MM.1S (cell line): ENCODE data around the gene PTP4A2.

Experiments
- DNase-seq: peaks from one replicate; pipeline ENCODE4 v3.0.0-alpha.2; 2015
- H2AFZ ChIP-seq: fragments of 300-600 bp; sonication (generic); 2 replicates; pipeline ENCODE4 v1.6.0; 2016; ENCODE audit warnings: antibody characterized with exemption, low read length
- H3F3A ChIP-seq: fragments of 300-600 bp; sonication (generic); 2 replicates; pipeline ENCODE4 v1.6.1; 2016; ENCODE audit warnings: mild to moderate bottlenecking, antibody characterized with exemption, low read length, moderate library complexity, mixed read lengths; ENCODE audit not compliant: insufficient read depth
- H3K27ac ChIP-seq: fragments of 300-600 bp; sonication (generic); 2 replicates; pipeline ENCODE4 v1.5.1; 2016; ENCODE audit warnings: mild to moderate bottlenecking, low read length
- H3K27me3 ChIP-seq: fragments of 300-600 bp; sonication (generic); replicated peaks from 2 replicates; pipeline ENCODE4 v1.6.0; 2016; ENCODE audit warnings: low read length; ENCODE audit not compliant: insufficient read depth
- H3K36me3 ChIP-seq: fragments of 300-600 bp; sonication (generic); replicated peaks from 2 replicates; pipeline ENCODE4 v1.6.1; 2016; ENCODE audit warnings: mild to moderate bottlenecking, low read length, mixed read lengths; ENCODE audit not compliant: insufficient read depth
- H3K4me1 ChIP-seq: fragments of 300-600 bp; sonication (generic); 2 replicates; pipeline ENCODE4 v1.6.1; 2016; ENCODE audit warnings: low read length, mixed read lengths
- H3K4me2 ChIP-seq: fragments of 300-600 bp; sonication (generic); 2 replicates; pipeline ENCODE4 v1.6.0; 2016; ENCODE audit warnings: low read depth, low read length
- H3K4me3 ChIP-seq: fragments of 300-600 bp; sonication (generic); 2 replicates; pipeline ENCODE4 v1.5.1; 2016; ENCODE audit warnings: low read length, mixed read lengths
- H3K79me2 ChIP-seq: fragments of 300-600 bp; sonication (generic); 2 replicates; pipeline ENCODE4 v1.6.1; 2016; ENCODE audit warnings: mixed run types, low read length, mixed read lengths
- H3K9ac ChIP-seq: fragments of 300-600 bp; sonication (generic); 2 replicates; pipeline ENCODE4 v1.6.1; 2016; ENCODE audit warnings: low read length, mixed read lengths
- H3K9me2 ChIP-seq: fragments of 300-600 bp; sonication (generic); replicated peaks from 2 replicates; pipeline ENCODE4 v1.6.1; 2016; ENCODE audit warnings: mild to moderate bottlenecking, low read length, mixed read lengths; ENCODE audit not compliant: insufficient read depth
- H3K9me3 ChIP-seq: fragments of 300-600 bp; sonication (generic); replicated peaks from 2 replicates; pipeline ENCODE4 v1.6.1; 2016; ENCODE audit warnings: mild to moderate bottlenecking, low read length, mixed read lengths; ENCODE audit not compliant: insufficient read depth
- H4K20me1 ChIP-seq: fragments of 300-600 bp; sonication (generic); 2 replicates; pipeline ENCODE4 v1.6.1; 2016; ENCODE audit warnings: mild to moderate bottlenecking, low read length, moderate library complexity, mixed read lengths; ENCODE audit not compliant: insufficient read depth
- EZH2 ChIP-seq: fragments of 300-600 bp; sonication (generic); optimal IDR thresholded peaks from 2 replicates; pipeline ENCODE3; 2017; ENCODE audit warnings: low read depth, mild to moderate bottlenecking, antibody characterized with exemption, low read length, mixed read lengths
- EZH2phosphoT487 ChIP-seq: fragments of 300-600 bp; sonication (generic); IDR thresholded peaks from 2 replicates; pipeline ENCODE4 v1.6.1; 2018; ENCODE audit warnings: antibody characterized with exemption, low read length
- TF ChIP-seq, protein P1 (sequence below): fragments of 300-600 bp; sonication (generic); IDR thresholded peaks from 2 replicates; pipeline ENCODE4 v1.5.1; 2016; ENCODE audit warnings: antibody characterized with exemption, low read length, mixed read lengths

PTP4A2 gene

DNA sequence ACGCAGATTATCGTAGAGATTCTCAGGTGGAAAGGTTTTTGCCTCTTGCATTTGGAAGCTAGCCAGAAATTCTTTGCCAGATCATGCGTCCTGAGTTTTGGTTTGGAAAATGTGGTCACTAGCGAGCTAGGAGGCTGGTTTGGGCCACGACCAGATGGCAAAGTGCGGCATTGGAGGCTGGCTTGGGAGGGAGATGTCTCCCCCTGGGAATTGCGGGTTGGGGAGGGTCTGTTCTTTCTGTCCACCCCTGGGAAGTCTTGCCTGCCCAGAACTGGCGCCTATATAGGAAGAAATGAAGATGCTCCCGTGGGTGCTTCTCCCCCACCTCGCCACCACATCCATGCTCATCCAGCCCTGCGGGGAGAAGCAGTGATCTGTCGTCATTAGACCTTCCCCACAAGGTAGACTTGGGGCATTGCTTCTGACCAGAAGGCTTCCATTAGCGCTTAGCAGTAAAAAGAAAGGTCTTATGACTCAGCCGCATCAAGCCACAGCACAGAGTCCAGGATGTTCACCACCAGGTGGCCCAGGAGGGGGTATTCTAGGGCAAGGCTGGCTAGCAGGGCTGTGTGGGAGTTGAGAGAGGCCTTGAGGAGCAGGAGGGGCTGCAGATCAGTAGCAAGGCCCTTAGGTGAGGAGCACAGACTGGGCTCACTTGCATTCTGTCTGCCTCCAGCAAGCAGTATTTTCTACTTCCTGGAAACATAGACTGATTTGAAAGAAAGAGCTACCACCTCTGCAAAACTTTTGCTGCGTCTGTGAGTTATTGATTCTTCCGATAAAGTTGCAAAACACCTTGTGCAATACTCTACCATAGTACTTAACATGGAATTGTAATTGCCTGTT lies 1.5 kb upstream of the PTP4A2 start:
- no peaks in the 10 kb centered on the region for H3K9me3 ChIP-seq
- no peaks in the 10 kb centered on the region for H3K36me3 ChIP-seq
- H3K4me3 ChIP-seq = no peak overlapping the region
- no peak overlapping the region for H3K9ac ChIP-seq
- H3K4me2 ChIP-seq = no peak overlapping the region
- DNase-seq = peak; percentile 67
- TF ChIP-seq, protein P1, sequence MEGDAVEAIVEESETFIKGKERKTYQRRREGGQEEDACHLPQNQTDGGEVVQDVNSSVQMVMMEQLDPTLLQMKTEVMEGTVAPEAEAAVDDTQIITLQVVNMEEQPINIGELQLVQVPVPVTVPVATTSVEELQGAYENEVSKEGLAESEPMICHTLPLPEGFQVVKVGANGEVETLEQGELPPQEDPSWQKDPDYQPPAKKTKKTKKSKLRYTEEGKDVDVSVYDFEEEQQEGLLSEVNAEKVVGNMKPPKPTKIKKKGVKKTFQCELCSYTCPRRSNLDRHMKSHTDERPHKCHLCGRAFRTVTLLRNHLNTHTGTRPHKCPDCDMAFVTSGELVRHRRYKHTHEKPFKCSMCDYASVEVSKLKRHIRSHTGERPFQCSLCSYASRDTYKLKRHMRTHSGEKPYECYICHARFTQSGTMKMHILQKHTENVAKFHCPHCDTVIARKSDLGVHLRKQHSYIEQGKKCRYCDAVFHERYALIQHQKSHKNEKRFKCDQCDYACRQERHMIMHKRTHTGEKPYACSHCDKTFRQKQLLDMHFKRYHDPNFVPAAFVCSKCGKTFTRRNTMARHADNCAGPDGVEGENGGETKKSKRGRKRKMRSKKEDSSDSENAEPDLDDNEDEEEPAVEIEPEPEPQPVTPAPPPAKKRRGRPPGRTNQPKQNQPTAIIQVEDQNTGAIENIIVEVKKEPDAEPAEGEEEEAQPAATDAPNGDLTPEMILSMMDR = peak; percentile 52
- no peak for TF ChIP-seq EZH2
- no peaks in the 10 kb centered on the region for H3K9me2 ChIP-seq
- H3K27me3 ChIP-seq = no peaks in the 10 kb centered on the region
- peaks cover 26% of the 10 kb centered on the region for H3F3A ChIP-seq
- no peak overlapping the region for H2AFZ ChIP-seq
- H3K27ac ChIP-seq = no peak overlapping the region
- peaks cover 26% of the 10 kb centered on the region for H3K4me1 ChIP-seq
- H3K79me2 ChIP-seq = peaks cover 32% of the 10 kb centered on the region
- H4K20me1 ChIP-seq = peaks cover 28% of the 10 kb centered on the region

DNA sequence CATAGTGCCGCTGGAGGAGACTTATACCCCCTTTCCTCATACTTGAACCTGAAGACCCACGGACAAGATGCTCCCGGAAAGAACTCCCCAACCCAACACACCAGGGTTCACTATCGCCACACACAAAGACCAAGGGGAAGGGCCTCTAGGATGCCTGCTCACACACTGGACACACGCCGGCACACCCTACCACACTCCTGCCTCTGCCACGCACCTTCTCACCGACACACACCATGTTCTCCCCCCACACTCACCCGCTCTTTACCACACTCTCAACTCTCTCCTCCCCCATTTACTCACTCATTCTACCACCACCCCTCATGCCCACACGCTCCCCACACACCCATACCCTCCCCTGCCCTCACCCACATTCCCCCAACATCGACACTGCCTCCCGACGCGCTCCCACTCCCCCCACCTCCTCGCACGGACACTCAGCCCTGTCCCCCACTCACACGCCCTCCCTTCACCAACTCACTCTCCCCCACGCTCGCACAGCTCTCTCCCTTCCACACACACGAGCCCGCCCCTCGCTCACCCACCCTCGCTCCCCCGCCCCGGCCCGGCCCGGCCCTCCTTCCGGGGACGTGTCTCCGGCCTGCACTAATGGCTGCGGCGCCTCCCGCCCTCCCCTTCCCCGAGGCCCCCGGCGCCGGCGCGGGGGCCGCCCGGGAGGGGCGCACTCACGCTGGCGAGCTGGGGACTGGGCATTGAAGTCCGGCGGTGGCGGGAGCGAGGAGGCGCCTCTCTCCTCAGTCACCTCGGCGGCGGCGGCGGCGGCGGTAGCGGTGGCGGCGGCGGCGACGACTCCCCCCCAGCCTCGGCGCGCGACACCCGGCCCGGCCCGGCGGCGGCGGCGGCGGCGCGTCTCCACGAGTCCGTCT lies 626 bp downstream of the PTP4A2 start:
- Histone ChIP-seq H3K4me2 (peak overlapping the region; percentile 87), H3K4me1 (peaks cover 33% of the 10 kb centered on the region), H3K4me3 (peak overlapping the region; percentile 88), H3K9ac (peak overlapping the region; percentile 71), H3K27ac (peak overlapping the region; percentile 43; the same call in 1 of the 2 replicates), H3K9me3 (no peaks in the 10 kb centered on the region), H3K36me3 (no peaks in the 10 kb centered on the region), H2AFZ (0 out of 2 replicates have a peak overlapping the region, but pooled peaks have one; percentile 13), H3F3A (peaks cover 26% of the 10 kb centered on the region), H3K27me3 (no peaks in the 10 kb centered on the region), H3K9me2 (no peaks in the 10 kb centered on the region), H3K79me2 (peaks cover 53% of the 10 kb centered on the region), H4K20me1 (peaks cover 46% of the 10 kb centered on the region)
- TF ChIP-seq, protein P1 = no peak
- no peak for TF ChIP-seq EZH2
- TF ChIP-seq EZH2phosphoT487 = no peak
- peak; percentile 58 for DNase-seq

DNA sequence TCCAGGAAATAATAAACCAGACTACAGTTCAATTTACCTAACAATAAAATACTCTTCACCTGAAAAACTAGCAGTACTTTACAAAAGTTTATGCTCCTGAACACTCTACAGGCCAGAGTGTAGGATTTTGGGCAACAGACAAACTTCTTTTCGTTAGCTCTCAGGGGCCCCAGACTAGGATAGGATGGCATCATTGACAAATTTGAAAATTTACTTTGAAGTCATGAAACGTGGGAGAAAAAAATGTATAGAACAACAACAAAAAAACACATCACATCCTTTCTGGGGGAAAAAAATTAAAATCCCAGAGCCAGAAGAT lies 1.2 kb downstream of the PTP4A2 start:
- no peaks in the 10 kb centered on the region for H3K9me3 ChIP-seq
- no peaks in the 10 kb centered on the region for H3K9me2 ChIP-seq
- H3K4me3 ChIP-seq = peak overlapping the region; percentile 88
- H3K4me1 ChIP-seq = peaks cover 33% of the 10 kb centered on the region
- H4K20me1 ChIP-seq = peaks cover 51% of the 10 kb centered on the region
- H2AFZ ChIP-seq = no peak overlapping the region
- peak overlapping the region; percentile 43; the same call in 1 of the 2 replicates for H3K27ac ChIP-seq
- no peaks in the 10 kb centered on the region for H3K36me3 ChIP-seq
- no peaks in the 10 kb centered on the region for H3K27me3 ChIP-seq
- H3K9ac ChIP-seq = peak overlapping the region; percentile 71; the same call in 1 of the 2 replicates
- peaks cover 59% of the 10 kb centered on the region for H3K79me2 ChIP-seq
- H3F3A ChIP-seq = peaks cover 26% of the 10 kb centered on the region
- peak overlapping the region; percentile 87 for H3K4me2 ChIP-seq
- no peak for DNase-seq
- TF ChIP-seq, protein P1 = no peak
- no peak for TF ChIP-seq EZH2phosphoT487
- no peak for TF ChIP-seq EZH2
